ENCODE data around the gene SLC31A2. TPM values are rescaled to one million over a fixed set of nuclear protein-coding genes. Genes with fewer than 3 reads are reported as not detected.
"Not testable (repeated sequence)": the region's sequence is repeated elsewhere in the genome, so short reads cannot be mapped to it uniquely, and the experiment has no call there.

Gene SLC31A2
- total and polyA plus RNA-seq, 3 donors from 2014 or later: 38.8 to 42.4 (median 40.3) TPM

DNA sequence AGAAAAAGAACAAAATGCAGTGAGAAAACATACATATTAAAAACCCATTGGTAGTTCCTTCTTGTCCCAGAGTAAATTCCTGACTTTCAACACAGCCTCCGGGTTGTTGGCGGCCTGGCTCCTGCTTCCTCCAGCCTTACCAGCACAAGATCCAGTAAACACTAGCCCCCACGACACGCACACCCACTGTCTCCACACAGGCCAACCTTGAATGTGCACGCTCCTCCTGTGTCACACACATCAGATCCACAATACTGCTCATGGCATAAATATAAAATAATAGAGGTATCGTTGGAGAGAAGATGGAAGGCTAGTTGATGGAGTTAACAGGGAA, 2.5 kb upstream of the SLC31A2 start:
- Histone ChIP-seq H3K9me3 (no peaks in the 10 kb centered on the region), H3K4me1 (peaks cover 11% of the 10 kb centered on the region), H3K36me3 (ENCODE audit: low read depth, missing control alignments) (no peaks in the 10 kb centered on the region), H3K27ac (no peak overlapping the region), H3K27me3 (no peaks in the 10 kb centered on the region), H3K4me3 (no peak overlapping the region)
- intact Hi-C loops (cut with DNase I; ENCODE audit: low total_unique reads): no loop called here
- no peak for DNase-seq
- TF ChIP-seq POLR2A (IDR thresholded peaks at IDR 0.05): no peak
- TF ChIP-seq, protein P1, sequence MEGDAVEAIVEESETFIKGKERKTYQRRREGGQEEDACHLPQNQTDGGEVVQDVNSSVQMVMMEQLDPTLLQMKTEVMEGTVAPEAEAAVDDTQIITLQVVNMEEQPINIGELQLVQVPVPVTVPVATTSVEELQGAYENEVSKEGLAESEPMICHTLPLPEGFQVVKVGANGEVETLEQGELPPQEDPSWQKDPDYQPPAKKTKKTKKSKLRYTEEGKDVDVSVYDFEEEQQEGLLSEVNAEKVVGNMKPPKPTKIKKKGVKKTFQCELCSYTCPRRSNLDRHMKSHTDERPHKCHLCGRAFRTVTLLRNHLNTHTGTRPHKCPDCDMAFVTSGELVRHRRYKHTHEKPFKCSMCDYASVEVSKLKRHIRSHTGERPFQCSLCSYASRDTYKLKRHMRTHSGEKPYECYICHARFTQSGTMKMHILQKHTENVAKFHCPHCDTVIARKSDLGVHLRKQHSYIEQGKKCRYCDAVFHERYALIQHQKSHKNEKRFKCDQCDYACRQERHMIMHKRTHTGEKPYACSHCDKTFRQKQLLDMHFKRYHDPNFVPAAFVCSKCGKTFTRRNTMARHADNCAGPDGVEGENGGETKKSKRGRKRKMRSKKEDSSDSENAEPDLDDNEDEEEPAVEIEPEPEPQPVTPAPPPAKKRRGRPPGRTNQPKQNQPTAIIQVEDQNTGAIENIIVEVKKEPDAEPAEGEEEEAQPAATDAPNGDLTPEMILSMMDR (IDR thresholded peaks at IDR 0.05): no peak
- 92 to 94% methylated on average over 6 of the region's 6 CpGs for WGBS, 2 donors

DNA sequence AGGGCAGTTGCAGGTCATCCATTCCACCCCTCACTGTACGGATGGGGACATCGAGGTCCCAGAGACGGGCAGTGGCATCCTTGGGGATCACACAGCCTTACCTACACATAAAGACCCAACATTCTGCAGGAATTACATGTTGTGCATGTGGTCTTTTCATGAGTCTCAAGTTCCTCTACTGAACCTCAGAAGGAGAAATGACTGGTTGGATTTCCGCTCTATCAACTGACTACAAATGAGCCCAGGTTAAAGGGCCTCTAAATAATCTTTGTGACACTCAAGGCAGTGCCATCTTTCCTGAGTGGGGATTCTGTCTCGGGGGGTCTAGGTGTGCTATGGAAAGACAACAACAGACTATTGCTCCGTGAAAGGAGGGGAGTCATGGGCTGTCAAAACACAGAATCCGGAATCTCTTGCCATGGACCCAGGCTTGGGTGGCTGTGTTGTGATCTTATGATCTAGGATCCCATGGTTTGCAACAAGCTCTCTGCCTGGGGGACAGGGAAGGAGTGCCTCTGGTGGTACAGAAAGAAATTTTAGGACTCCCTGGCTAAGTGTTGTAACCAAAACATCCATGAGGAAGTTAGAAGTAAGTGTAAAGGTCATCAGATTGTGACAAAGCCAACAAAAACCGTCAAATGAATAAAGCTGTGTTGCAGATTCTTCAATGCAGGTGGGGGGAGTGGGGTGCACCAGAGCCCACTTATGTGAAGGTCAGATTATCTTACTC, 1.9 kb upstream of the SLC31A2 start:
- intact Hi-C loops (cut with DNase I; ENCODE audit: low total_unique reads): no loop called here
- no peak overlapping the region for H3K4me3 ChIP-seq
- H3K27ac ChIP-seq: no peak overlapping the region
- H3K4me1 ChIP-seq: peaks cover 17% of the 10 kb centered on the region
- H3K27me3 ChIP-seq: no peaks in the 10 kb centered on the region
- H3K9me3 ChIP-seq: no peaks in the 10 kb centered on the region
- WGBS, 2 donors: 87 to 91% methylated on average over 8 of the region's 8 CpGs
- no peak for DNase-seq
- TF ChIP-seq POLR2A (IDR thresholded peaks at IDR 0.05): no peak
- TF ChIP-seq, protein P1 (IDR thresholded peaks at IDR 0.05): no peak
- no peaks in the 10 kb centered on the region for H3K36me3 ChIP-seq (ENCODE audit: low read depth, missing control alignments)

DNA sequence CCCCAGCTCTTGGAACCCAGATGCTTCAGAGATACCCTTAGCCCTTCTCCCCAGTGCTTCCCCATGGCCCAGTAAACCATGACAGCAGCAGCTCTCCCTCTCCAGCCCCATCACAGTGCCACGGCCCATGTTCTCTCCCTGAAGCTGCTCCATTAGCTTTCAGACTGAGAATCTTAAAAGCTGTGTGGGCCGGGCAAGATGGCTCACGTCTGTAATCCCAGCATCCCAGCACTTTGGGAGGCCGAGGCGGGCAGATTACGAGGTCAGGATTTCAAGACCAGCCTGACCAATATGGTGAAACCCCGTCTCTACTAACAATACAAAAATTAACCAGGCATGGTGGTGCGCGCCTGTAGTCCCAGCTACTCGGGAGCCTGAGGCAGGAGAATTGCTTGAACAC, 1.2 kb upstream of the SLC31A2 start:
- H3K9me3 ChIP-seq; H3K4me3 ChIP-seq; H3K27me3 ChIP-seq; H3K27ac ChIP-seq; H3K36me3 ChIP-seq (ENCODE audit: low read depth, missing control alignments); intact Hi-C loops (cut with DNase I; ENCODE audit: low total_unique reads); DNase-seq: not testable (repeated sequence)
- 85 to 87% methylated on average over 10 of the region's 10 CpGs for WGBS, 2 donors
- H3K4me1 ChIP-seq: peaks cover 23% of the 10 kb centered on the region

DNA sequence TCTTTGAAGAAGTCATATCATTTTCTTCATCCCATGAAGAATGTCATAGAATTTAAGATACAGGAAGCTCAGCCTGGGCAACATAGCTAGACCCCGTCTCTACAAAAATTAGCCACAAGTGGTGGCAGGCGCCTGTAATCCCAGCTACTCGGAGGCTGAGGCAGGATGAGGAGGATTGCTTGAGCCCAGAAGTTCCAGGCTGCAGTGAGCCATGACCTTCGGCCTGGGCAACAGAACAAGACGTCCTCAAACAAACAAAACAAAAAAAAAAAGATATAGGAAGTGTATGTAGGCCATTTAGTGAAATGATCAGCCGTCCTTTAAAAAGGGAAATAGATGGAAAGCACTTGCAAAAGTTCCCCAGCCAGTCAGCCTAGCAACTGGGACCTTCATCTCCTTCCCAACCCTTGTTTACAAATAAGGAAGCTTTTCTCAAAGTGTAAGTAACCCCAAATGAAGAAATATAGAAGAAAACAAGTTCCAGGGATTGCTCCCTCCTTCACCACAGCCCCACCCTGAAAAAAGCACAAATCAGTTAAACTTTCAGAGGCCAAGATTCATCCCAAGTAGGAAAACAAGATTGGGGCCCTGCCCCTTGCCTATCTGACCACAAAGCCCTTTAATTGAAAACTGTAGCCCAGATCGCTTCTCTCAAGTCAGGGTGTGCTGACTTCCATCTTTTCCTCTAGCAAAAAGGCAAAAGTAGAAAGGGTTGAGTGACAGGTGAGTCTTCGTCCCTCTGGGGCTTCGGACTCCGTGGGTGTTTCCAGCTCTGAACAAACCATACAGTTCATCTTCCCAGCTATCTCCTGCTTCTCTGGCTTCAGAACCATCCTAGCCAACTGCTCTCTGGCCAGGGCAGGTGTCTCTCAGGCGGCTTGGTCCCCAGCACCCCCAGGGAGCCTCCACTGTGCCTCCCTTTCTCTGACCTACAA, 1.2 kb downstream of the SLC31A2 start:
- Histone ChIP-seq H3K27ac (peak overlapping the region; percentile 93 to 94), H3K9me3 (no peaks in the 10 kb centered on the region), H3K4me1 (peaks cover 27% of the 10 kb centered on the region), H3K36me3 (ENCODE audit: low read depth, missing control alignments) (no peaks in the 10 kb centered on the region), H3K4me3 (peak overlapping the region; percentile 95 to 99), H3K27me3 (no peaks in the 10 kb centered on the region)
- intact Hi-C loops (cut with DNase I; ENCODE audit: low total_unique reads): no loop called here
- TF ChIP-seq, protein P1 (IDR thresholded peaks at IDR 0.05): no peak
- TF ChIP-seq POLR2A (IDR thresholded peaks at IDR 0.05): no peak
- peak; percentile 61 for DNase-seq
- WGBS, 2 donors: 25 to 26% methylated on average over 11 of the region's 11 CpGs

DNA sequence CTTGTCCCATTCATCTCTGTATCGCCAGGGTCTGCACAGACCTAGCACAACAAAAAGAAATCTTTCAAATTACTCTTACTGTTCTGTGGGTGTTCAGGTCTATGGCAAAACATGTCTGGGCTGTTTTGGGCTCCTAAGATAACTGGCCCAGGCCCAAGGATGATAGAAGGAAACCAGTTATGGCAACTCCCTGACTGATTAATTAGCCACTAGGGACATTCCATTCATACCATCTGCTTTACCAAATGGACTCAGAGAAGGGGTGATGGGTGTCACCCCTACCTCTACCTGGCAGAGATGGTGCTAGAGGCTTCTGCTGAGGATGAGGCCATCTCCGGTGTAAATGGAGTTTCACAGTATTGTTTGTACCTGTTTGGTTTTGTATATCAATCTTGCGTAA, 1.9 kb downstream of the SLC31A2 start:
- H3K27me3 ChIP-seq: no peaks in the 10 kb centered on the region
- 89 to 94% methylated on average over 3 of the region's 3 CpGs for WGBS, 2 donors
- no peaks in the 10 kb centered on the region for H3K9me3 ChIP-seq
- intact Hi-C loops (cut with DNase I; ENCODE audit: low total_unique reads): no loop called here
- H3K27ac ChIP-seq: peak overlapping the region; percentile 93 to 94
- no peak for DNase-seq
- no peaks in the 10 kb centered on the region for H3K36me3 ChIP-seq (ENCODE audit: low read depth, missing control alignments)
- peaks cover 27% of the 10 kb centered on the region for H3K4me1 ChIP-seq
- TF ChIP-seq, protein P1 (IDR thresholded peaks at IDR 0.05): no peak
- TF ChIP-seq POLR2A (IDR thresholded peaks at IDR 0.05): no peak
- no peak overlapping the region for H3K4me3 ChIP-seq
